ENCODE data around the gene GMCL2.

GMCL2 gene

DNA sequence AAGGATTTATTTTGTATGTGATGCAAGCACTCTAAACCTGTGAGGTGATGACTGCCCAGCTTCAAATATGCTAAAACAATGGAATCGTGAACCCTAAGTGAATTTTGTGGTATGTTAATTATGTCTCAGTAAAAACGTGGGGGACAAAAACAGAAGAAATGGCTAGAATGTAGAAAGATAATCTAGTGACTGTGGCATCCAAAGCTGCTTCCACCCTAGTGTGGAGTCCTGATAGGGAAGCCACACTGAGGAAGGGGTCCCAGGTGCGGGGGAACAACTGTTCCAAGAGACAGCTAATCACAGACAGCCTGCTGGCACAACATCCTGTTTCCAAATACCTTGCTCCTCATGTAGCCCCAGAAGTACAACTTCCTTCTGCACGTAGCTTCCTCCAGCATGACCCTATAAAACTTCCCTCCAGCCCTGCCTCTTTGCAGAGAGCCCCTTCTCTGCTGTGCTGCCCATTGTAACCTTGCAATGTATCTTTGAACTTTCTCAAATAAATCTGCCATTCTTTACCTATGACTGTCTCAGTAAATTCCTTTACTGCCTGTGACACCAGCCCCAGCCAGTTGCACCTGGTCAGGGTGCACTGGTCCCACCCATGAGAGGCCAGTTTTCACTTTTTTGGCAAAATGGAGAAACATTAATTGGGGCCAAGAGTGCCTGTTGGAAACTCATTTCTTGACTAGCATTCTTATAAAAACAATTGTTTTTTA, 4.9 kb downstream of the GMCL2 start:
- no peak for DNase-seq (ENCODE audit: low read depth in 1 of 2, low spot score in 1 of 2)

DNA sequence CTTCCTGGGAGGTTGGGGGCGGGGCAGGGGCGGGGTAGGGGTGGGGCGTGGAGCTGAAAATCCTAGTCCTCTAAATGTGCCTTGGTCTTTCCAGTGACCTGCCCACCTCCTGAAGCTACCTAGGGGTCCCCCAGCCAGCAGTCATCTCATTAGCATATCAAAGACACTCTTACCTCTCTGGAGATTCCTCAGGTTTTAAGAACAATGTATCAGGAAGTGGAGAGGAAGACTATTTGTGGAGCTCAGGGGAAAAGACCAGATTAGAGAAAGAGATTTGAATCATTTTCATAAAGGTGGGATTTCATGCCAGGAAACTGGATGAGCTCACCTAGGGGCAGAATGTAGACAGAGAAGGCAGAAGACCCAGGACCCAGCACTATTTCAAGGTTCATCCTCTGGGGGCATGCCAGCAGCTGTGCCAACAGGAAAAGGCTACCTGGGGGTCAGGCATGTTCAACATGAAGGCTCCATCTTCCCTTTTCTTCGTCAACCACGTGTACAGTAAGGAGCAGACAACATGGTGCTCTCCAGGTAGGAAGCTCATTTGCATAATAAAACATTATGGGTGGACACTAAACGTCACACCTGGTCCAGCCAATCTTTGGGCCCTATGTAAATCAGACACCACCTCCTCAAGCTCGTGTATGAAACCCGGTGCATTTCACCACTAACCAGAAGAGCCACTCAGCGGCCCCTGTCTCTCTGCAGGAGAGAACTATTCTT, 6.9 kb downstream of the GMCL2 start:
- no peak for DNase-seq (ENCODE audit: low read depth in 1 of 2, low spot score in 1 of 2)

DNA sequence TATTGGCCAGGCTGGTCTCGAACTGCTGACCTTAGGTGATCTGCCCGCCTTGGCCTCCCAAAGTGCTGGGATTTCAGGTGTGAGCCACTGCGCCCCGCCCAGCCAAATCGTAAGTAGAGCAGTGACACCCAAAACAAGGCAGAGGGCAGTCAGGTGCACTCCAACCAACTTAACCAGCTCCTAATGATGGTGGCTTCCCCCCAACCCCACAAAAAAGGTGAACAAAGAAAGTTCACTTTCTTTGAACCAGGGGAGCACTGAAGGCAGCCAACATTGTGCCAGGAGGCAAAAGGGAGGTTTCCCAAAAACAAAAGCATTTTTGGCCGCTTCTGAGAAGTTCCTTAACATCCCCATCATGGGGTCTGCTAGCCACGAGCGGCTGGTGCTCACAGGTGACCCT, 9.6 kb downstream of the GMCL2 start:
- no peak for DNase-seq (ENCODE audit: low read depth in 1 of 2, low spot score in 1 of 2)

DNA sequence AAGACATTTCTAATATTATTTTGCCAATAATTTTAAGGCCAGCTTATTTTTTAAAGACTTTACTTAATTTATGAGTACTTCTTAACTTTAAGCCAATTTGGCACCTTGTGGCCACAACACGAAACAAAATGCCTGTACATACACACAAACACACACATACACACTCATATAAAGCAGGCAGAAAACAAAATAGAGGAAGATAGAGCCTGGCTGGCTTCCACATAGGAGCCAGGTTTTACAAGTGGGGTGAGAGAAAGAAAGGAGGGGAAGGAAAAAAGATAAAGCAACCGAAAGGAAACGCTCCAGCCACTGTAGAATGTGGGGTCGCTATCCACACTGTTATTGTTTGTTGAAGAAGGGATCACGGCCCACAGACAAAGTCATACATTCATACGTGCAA, 10.4 kb downstream of the GMCL2 start:
- no peak for DNase-seq (ENCODE audit: low read depth in 1 of 2, low spot score in 1 of 2)

DNA sequence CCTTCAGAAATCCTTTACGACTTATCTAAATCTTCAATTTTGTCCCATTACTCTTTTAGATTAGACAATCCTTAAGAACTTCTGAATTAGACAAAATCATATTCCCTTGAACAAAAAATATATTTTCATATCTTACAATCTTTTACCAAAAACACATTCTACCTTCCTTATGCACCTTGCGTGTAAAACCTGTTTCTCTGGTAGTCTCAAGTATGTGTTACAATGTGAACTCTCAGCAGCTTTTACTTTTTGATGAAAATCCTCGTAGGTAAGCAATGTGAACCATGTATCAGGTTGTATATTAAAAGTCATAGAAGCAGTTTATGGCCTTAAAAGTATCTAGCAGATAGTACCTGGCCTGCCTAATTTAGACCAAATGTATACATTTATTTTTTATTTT, 12.7 kb downstream of the GMCL2 start:
- DNase-seq (ENCODE audit: low read depth in 1 of 2, low spot score in 1 of 2), result no peak

DNA sequence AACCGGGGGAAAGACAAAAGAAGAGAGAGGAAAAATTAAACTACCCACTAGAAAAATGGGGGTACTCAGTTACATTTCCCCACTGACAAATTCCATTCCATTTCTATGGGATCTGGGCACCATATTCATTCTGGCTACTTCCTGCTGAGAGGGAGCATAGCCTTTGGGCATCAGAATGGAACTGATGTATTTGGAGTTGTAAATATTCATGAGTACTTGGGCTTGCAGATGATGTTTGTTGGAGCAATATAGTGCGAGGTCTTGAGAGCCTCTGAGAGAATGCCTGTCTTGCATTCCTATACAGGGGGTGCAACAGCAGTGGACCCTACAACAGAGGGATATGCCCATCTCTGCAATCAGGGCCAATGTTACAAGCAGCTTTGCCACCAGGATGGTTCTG, 16.7 kb downstream of the GMCL2 start:
- no peak for DNase-seq (ENCODE audit: low read depth in 1 of 2, low spot score in 1 of 2)

DNA sequence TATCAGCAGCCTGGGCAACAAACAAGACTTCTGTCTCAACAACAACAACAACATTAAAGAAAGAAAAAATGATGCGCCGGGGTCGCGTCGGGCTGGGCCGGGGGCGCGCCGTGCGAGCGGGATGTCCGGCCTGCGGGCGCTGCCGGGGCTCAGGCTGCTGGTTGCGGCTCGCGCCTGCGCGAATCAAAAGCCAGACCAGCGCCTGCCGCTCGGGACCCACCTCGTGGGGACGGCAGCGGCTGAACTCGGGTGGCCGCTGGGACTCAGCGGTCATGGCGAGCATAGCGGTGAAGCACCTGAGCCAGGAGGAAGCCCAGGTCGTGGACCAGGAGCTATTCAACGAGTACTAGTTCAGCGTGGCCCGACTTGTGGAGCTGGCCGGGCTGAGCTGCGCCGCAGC, 21.6 kb downstream of the GMCL2 start:
- DNase-seq (ENCODE audit: low read depth in 1 of 2, low spot score in 1 of 2), result no peak

DNA sequence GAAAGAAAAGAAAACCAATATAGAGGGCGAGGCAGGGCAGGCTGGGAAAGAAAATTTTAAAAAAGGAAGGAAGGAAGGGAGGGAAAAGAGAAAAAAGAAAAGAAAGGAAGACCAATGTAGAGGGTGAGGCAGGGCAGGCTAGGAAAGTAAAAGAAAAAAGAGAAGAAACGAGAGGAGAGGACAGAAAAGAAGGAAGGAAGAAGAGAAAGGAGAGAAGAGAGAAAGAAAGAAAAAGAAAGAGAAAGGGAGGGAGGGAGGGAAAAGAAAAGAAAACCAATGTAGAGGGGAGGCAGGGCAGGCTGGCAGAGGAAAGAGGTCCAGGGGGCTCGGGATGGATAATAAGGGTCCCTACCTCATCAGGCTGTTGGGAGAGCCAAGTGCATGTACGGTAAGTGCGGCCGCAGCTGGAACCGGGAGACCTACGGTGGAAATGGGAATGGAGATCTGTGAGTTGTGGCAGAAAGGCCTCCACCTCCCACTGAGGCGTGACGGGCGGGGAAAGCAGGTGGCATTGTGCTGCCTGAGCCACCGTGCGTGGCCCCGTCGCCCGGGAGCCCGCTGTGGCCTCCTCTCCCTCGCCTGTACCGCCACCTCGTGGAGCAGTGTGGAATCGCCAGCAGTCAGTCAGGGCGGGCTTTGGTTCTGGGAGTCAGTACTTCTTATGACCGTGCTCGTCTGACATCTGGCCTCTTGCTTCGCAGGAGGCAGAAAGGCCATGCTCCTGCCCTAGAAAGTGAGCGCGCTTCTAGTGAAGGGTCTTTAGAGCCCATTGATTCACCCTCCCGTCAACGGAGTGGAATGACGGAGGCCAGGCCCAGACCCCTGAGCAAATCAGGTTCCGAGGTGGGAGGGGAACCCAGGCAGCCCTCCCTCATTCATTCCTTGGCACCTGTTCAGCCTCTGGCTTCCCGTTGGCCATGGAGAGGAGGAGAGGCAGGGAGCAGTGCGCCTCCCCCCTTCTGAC, 23.1 kb downstream of the GMCL2 start:
- DNase-seq (ENCODE audit: low read depth in 1 of 2, low spot score in 1 of 2), result peak; percentile 86 to 94

DNA sequence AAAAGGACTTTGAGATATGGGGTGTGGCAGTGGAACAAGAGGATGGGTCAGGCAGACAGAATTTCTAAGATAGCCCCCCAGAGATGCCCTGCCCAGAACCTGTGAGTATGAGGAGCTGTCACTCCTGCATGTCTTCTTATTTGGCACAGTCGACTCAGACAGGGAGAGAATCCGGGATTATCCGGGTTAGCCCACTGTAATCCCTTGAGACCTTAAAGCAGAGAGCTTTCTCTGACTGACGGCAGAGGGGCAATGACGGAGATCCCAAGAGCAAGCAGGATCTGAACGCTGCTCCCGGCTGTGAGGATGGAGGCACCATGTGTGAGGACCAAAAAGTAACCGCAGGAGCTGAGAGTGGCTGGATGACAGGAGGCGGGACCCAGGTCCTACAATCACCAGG, 24.7 kb downstream of the GMCL2 start:
- no peak for DNase-seq (ENCODE audit: low read depth in 1 of 2, low spot score in 1 of 2)

DNA sequence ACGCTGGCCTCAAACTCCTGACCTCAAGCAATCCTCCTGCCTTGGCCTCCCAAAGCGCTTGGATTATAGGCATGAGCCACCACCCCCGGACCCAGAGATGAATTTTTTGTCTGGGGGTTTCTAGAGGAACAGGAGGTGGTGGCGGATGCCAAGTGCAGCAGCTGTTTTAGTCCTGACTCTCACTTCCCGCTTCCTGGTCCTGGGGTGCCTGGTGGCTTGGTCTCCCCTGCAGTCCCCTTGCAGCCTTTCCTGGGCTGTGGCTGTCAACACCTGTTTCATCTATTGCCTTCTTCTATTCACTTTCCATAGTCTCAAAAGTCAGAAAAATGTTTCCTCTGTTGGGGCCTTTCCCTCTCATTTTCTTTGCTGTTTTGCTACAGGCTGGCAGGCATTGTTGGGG, 27.0 kb downstream of the GMCL2 start:
- DNase-seq (ENCODE audit: low read depth in 1 of 2, low spot score in 1 of 2), result no peak

DNA sequence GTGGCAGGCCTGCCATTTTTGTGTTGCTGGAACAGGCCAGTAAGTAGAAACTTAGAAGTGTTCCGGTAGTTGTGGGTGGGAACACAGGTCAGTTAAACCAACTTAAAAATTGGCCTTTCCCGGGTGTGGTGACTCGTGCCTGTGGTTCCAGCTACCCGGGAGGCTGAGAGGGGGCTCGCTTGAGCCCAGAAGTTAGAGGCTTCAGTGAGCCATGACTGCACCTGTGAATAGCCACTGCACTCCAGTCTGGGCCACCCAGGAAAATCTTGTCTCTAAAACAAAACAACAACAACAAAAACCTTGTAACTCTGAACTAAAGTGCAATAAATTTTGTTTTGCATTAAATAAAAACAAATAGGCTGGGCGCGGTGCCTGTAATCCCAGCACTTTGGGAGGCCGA, 32.1 kb downstream of the GMCL2 start:
- no peak for DNase-seq (ENCODE audit: low read depth in 1 of 2, low spot score in 1 of 2)

DNA sequence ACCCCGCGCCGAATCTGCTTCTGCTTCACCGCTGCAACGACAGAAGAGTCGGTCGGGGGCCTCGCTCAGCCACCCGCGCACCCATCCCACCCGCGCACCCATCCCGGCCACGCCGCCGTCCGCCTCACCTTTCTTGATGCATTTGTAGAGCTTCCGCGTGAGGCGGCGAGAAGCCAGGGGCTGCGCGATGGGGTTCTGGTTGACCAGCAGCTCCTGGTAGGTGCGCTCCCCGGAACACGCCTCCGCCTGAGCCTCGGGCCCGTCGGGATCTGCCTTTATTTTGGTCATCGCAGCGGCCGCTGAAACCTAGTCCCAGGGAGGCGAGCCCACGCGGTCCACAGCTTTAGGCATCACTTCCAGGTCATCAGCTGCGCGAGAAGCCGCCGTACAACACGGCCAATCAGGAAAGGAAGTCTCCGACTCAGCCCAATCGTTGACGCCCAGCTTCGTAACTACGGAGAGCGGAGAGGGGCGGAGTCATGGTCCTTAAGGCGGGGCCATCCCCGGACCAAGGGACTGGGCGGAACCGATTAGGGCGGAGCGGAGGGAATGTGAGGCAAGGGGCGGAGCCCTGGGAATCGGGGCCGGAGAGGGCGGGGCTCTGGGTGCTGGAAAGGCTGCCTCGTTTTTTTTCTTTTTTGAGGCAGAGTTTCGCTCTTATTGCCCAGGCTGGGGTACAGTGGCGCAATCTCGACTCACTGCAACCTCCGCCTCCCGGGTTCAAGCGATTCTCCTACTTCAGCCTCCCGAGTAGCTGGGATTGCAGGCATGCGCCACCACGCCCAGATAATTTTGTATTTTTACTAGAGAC, 33.4 kb downstream of the GMCL2 start, which contains the start of gene NHP2:
Gene NHP2 (minus strand): TSS at position 356 of the 811 bp plus-strand sequence. CDS start 68 bp downstream, at position 288.
- DNase-seq (ENCODE audit: low read depth in 1 of 2, low spot score in 1 of 2), result peak; percentile 94 to 96

DNA sequence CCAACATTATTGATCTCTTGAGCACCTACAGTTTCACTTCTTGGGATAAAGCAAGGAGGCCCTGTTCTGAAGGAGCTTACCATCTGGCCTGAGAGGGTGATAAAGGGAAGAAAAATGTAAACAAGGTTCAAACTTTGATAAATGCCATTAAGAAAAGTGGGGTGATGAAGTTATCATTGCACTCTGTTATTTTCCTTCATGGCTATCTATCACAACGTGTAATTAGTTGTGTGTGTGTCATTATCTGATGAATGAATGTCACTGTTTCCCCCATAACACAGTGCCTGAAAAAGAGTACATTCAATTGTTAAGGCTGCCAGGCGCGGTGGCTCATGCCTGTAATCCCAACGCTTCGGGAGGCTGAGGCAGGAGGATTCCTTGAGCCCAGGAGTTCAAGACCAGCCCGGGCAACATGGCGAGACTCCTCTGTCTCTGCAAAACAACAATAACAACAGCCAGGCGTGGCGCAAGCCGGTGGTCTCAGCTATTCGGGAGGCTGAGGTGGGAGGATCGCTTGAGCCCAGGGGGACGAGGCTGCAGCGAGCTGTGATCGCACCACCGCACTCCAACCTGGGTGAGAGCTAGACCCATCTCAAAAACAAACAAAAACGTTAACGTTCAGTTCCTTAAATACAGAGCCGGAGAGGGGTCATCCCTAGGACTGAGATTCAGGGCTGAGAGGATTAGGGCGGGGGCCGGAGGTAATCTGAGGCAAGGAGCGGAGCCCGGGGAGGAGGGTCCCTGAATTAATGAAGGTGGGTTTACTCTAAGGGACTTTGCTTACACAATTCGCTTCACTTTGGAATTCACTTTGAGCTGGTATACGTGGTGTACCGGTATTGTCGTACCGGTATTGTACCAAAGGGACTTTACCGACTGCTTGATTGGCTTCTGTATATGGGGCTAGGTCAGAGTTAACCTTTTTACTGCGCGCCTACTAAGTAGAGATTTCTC, 34.4 kb downstream of the GMCL2 start:
- DNase-seq (ENCODE audit: low read depth in 1 of 2, low spot score in 1 of 2), result no peak

DNA sequence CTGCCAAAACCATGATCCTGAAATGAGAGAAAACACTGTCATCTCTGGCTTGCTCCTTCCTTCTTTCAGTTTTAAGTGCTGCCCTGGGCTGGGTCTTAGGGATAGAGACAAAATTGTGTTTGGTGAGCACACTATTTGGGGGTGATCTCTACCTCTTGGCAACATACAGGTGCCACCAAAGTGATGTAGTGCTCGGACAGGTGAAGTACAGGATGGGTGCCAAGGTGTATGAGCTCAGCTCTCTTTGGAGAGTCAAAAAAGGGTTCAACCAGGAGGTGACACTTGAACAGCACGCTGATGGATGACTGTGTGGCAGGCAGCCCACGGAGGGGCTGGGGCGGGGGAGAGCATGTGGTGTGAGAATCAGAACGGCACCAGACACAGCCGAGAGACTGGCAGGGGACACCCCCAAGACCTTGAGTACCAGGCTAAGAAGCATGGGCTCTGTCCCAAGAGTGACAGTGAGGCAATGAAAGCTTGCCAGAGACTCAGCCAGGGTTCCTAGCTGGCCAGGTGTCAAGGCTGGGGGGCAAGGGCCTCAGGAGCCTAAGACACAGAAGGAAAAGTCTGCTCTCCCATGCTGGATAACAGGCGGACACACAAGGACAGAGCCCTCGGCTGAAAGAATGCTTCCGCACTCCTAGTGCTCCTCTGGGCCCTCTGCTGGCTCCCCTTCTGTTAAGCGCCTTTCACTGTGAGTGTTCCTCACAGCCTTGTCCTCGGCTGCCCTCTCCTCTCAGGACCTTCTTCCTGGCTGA, 36.0 kb downstream of the GMCL2 start:
- DNase-seq (ENCODE audit: low read depth in 1 of 2, low spot score in 1 of 2), result no peak

DNA sequence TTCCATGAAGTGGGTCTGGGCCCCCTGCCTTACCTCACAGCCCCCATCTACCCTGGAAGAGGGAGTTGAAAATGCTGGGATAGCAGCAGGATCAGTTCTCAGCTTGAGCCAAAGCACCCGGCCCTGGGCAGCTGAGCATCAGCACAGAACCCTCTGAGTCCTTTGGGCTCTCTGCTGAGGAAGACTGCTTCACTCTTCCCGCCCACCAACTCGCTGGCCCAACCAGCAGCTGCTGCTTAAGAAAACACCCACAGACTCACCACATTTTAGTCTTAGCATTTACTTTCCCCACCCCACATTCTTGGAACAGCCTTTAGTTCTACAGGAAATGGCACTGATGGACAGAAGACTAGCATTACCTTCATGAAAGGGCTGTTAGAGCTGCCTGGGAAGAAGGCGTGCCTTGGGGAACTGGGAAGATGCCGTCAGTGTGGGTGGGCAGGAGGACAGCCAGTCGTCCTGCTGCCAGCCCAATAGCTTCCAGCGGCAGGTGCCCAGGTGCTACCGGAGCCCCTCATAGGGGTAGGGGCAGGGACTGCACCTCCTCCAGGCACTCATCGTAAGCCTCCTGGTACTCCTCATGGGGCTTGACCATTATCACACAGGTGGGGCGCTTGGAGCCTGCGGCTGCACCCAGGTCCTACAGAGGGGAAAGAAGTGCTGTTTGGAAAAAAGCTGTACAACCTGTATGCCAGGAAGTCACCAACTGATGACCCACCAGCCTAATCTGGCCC, 37.8 kb downstream of the GMCL2 start:
- no peak for DNase-seq (ENCODE audit: low read depth in 1 of 2, low spot score in 1 of 2)

DNA sequence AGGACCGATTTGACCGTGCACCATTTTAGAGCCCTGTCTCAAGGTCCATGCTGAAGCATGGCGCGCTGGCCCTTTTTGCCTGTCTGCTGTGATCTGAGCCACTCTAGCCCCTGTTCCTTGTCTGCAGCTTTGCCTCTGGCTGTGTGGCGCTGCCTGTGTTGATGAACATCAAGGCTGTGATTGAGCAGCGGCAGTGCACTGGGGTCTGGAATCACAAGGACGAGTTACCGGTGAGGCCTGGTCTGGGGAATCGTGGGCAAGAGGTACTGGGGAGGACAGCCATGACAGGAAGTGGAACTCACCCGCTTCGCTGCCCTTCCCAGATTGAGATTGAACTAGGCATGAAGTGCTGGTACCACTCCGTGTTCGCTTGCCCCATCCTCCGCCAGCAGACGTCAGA, 39.8 kb downstream of the GMCL2 start:
- DNase-seq (ENCODE audit: low read depth in 1 of 2, low spot score in 1 of 2), result no peak

DNA sequence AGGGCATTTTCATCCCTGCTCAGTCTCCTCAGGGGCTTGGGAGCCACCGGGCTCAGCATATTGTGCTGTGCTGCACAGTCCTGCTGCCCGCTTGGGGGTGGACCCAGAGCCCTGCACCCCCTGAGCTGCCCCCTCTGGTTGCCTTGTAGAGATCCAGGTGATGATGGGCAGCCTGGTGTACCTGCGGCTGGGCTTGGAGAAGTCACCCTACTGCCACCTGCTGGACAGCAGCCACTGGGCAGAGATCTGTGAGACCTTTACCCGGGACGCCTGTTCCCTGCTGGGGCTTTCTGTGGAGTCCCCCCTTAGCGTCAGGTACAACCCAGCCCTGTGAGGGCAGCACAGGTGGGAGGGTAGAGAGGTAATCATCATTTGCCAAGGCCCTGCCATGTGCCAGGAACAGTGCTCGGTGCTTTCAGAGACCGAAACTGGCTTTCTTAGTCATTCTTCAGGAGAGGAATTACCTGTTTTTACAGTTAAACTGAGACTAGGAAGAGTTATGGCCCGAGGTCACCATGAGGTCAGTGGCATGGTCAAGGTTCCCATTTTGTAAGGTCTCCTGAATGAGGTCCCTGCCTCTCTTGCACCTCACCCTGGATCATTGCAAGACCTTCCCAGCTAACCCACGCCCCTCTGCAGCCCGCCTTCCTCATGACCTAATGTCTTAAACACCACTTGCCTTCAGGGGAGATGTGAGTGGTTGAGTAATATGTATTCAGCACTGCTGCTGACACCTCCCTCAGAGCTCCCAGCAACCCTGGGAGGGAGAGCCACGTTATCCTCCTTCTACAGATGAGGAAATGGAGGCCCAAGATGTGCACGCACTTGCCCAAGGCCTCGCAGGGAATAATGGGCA, 41.0 kb downstream of the GMCL2 start:
- peak; percentile 50 to 62 for DNase-seq (ENCODE audit: low read depth in 1 of 2, low spot score in 1 of 2)

All from activated T-helper 1 cell treated with anti-CD3 and anti-CD28 coated beads, Interleukin-2, amount 50 U/mL, for 16 hours (primary cell).